OCI-LY1 (cell line): ENCODE results near the gene CLIP2.

Source experiments
- H2AFZ ChIP-seq: fragments of 200-600 bp; sonication (generic), shearing (Covaris generic); 2 replicates; pipeline ENCODE4 v1.6.0; 2014; ENCODE audit warnings: antibody characterized with exemption, mild to moderate bottlenecking, low read length
- H3F3A ChIP-seq: fragments of 200-600 bp; sonication (generic), shearing (Covaris generic); 2 replicates; pipeline ENCODE4 v1.6.0; 2014; ENCODE audit warnings: mild to moderate bottlenecking, antibody characterized with exemption, low read length, moderate library complexity; ENCODE audit not compliant: insufficient read depth
- H3K27ac ChIP-seq: fragments of 200-600 bp; sonication (generic); 2 replicates; pipeline ENCODE4 v1.5.1; 2014; ENCODE audit warnings: low read length, mixed run types, mild to moderate bottlenecking, low read depth; ENCODE audit not compliant: poor library complexity, severe bottlenecking
- H3K27me3 ChIP-seq: fragments of 200-600 bp; sonication (generic); 2 replicates; pipeline ENCODE4 v1.6.0; 2014; ENCODE audit warnings: antibody characterized with exemption, mild to moderate bottlenecking, low read length, moderate library complexity; ENCODE audit not compliant: insufficient read depth
- H3K36me3 ChIP-seq: fragments of 200-600 bp; sonication (generic); 2 replicates; pipeline ENCODE4 v1.6.1; 2014; ENCODE audit warnings: mild to moderate bottlenecking, antibody characterized with exemption, low read length, moderate library complexity, mixed read lengths; ENCODE audit not compliant: insufficient read depth
- H3K4me1 ChIP-seq: fragments of 200-600 bp; sonication (generic); 2 replicates; pipeline ENCODE4 v1.5.1; 2014; ENCODE audit warnings: mild to moderate bottlenecking, low read length, moderate library complexity; ENCODE audit not compliant: insufficient read depth, severe bottlenecking
- H3K4me2 ChIP-seq: fragments of 200-600 bp; sonication (generic), shearing (Covaris generic); 2 replicates; pipeline ENCODE4 v1.6.1; 2014; ENCODE audit warnings: low read length
- H3K4me3 ChIP-seq: fragments of 200-600 bp; sonication (generic); 2 replicates; pipeline ENCODE4 v1.5.1; 2014; ENCODE audit warnings: low read length, low read depth, mild to moderate bottlenecking, mixed read lengths; ENCODE audit not compliant: poor library complexity, severe bottlenecking
- H3K79me2 ChIP-seq: fragments of 200-600 bp; shearing (Covaris generic); 2 replicates; pipeline ENCODE4 v1.6.1; 2016; ENCODE audit warnings: mixed run types, low read length, mixed read lengths; ENCODE audit not compliant: insufficient read depth
- H3K9ac ChIP-seq: fragments of 200-600 bp; sonication (generic), shearing (Covaris generic); 2 replicates; pipeline ENCODE4 v1.6.1; 2014; ENCODE audit warnings: mild to moderate bottlenecking, low read length, mixed read lengths
- H3K9me2 ChIP-seq: fragments of 200-600 bp; sonication (generic), shearing (Covaris generic); 2 replicates; pipeline ENCODE4 v1.6.1; 2014; ENCODE audit warnings: low read depth, mild to moderate bottlenecking, low read length, mixed read lengths
- H3K9me3 ChIP-seq: fragments of 200-600 bp; shearing (Covaris generic); 2 replicates; pipeline ENCODE4 v1.6.1; 2014; ENCODE audit warnings: low read length, mixed read lengths
- H4K20me1 ChIP-seq: fragments of 200-600 bp; sonication (generic), shearing (Covaris generic); 2 replicates; pipeline ENCODE4 v1.6.0; 2016; ENCODE audit warnings: mild to moderate bottlenecking, low read length; ENCODE audit not compliant: insufficient read depth
- EZH2 ChIP-seq: fragments of 200-600 bp; sonication (generic), shearing (Covaris generic); IDR thresholded peaks from 2 replicates; pipeline ENCODE4 v1.8.0; 2017; ENCODE audit warnings: borderline replicate concordance, mixed run types, mild to moderate bottlenecking, antibody characterized with exemption, low read length, moderate library complexity, mixed read lengths
- TF ChIP-seq, protein P1 (sequence below): fragments of 200-600 bp; sonication (generic), shearing (Covaris generic); IDR thresholded peaks from 2 replicates; pipeline ENCODE4 v1.5.1; 2017; ENCODE audit warnings: mild to moderate bottlenecking, antibody characterized with exemption, low read length, moderate library complexity, mixed read lengths

CLIP2 gene

DNA sequence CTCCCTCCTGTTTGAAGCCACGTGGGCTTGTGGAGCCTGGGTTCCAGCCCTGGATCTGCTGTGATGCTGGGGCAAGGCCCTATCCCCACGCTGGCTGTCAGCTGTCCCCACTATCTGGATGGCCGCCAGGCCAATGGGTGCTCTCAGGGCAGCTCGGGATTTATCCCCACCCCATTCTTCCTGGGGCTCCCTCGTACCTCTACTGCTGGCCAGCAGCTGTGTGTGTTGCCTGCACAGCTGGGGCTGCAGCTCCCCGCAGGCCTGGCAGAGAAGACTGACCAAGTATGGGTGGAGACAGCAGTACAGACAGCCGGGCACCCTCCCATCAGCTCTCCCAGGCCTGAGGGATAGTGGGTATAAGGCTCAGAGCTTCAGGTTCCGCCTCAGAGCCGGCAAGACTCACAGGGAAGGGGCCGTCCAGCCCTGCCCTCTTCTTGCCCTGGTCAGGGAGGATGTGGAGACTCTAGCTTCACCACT lies 13.6 kb downstream of the CLIP2 start:
- Histone ChIP-seq H3K4me3 (no peak overlapping the region), H3K9ac (no peak overlapping the region), H3K27ac (no peak overlapping the region), H3K27me3 (peaks cover 4% of the 10 kb centered on the region), H3K4me2 (no peak overlapping the region), H3K4me1 (no peaks in the 10 kb centered on the region), H3F3A (no peaks in the 10 kb centered on the region), H3K79me2 (no peaks in the 10 kb centered on the region), H3K36me3 (no peaks in the 10 kb centered on the region), H4K20me1 (no peaks in the 10 kb centered on the region), H3K9me3 (no peaks in the 10 kb centered on the region), H2AFZ (no peak overlapping the region), H3K9me2 (no peaks in the 10 kb centered on the region)
- TF ChIP-seq EZH2: no peak
- TF ChIP-seq, protein P1, sequence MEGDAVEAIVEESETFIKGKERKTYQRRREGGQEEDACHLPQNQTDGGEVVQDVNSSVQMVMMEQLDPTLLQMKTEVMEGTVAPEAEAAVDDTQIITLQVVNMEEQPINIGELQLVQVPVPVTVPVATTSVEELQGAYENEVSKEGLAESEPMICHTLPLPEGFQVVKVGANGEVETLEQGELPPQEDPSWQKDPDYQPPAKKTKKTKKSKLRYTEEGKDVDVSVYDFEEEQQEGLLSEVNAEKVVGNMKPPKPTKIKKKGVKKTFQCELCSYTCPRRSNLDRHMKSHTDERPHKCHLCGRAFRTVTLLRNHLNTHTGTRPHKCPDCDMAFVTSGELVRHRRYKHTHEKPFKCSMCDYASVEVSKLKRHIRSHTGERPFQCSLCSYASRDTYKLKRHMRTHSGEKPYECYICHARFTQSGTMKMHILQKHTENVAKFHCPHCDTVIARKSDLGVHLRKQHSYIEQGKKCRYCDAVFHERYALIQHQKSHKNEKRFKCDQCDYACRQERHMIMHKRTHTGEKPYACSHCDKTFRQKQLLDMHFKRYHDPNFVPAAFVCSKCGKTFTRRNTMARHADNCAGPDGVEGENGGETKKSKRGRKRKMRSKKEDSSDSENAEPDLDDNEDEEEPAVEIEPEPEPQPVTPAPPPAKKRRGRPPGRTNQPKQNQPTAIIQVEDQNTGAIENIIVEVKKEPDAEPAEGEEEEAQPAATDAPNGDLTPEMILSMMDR: no peak

DNA sequence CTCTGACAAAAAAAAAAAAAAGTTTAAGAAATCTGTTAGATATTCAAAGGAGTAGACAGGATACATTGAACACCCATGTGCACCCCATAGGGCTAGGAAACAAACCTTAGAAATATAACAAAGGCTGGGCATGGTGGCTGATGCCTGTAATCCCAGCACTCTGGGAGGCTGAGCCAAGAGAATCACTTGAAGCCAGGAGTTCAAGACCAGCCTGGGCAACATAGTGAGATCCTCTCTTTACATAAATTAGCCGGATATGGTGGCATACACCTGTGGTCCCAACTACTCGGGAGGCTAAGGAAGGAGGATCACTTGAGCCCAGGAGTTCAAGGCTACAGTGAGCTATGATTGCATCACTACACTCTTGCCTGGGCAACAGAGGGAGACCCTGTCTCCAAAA lies 15.3 kb downstream of the CLIP2 start:
- Histone ChIP-seq H3K9ac (no peak overlapping the region), H4K20me1 (no peaks in the 10 kb centered on the region), H3K27ac (no peak overlapping the region), H3K4me1 (no peaks in the 10 kb centered on the region), H3K9me3 (no peaks in the 10 kb centered on the region), H3K4me2 (no peak overlapping the region), H3F3A (no peaks in the 10 kb centered on the region), H3K4me3 (no peak overlapping the region), H3K36me3 (no peaks in the 10 kb centered on the region), H3K27me3 (peaks cover 4% of the 10 kb centered on the region), H3K9me2 (no peaks in the 10 kb centered on the region), H3K79me2 (no peaks in the 10 kb centered on the region), H2AFZ (no peak overlapping the region)
- TF ChIP-seq, protein P1: no peak
- no peak for TF ChIP-seq EZH2

DNA sequence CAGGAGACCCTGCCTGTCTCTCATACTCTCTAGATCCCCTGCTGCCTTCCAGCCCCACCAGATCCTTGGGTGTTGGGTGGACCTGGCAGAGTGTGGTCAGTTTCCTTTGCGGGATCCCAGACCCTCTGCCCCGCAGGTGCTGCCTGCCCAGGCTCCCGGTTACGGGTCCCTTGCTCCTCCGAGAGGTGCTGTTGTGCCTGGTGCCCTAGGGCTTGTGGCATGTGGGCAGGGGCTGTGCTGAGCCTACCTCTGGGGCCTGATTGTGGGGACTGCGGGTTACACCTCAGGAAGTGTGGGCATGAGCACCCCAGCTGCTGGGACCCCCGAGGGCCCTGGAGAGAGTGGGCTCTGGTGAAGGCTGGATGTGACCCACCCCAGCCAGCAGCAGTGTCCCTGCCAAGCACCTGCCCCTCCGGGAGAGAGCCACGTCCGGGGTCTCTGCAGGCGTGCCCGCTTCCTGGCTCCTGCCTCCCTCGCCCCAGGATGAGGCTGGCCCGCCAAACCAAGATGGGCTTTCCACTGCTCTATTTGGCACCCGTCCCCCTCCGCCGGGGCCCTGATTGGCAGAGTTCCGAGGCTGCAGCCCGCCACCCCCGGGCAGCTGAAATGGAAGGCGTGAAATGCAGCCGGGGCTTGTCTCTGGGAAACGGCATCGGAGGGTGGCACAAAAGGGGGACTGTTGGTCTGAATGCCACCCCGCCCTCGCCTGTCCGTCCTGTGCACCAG lies 17.0 kb downstream of the CLIP2 start:
- no peak overlapping the region for H3K9ac ChIP-seq

More for the DNA sequence above, 17.0 kb downstream of the CLIP2 start:
- no peaks in the 10 kb centered on the region; the same call in 1 of the 2 replicates for H3K36me3 ChIP-seq
- H3K4me3 ChIP-seq: no peak overlapping the region
- H3F3A ChIP-seq: no peaks in the 10 kb centered on the region
- no peaks in the 10 kb centered on the region for H3K9me2 ChIP-seq
- H3K27me3 ChIP-seq: peaks cover 6% of the 10 kb centered on the region
- H2AFZ ChIP-seq: no peak overlapping the region
- H3K4me1 ChIP-seq: no peaks in the 10 kb centered on the region
- no peak for TF ChIP-seq EZH2
- TF ChIP-seq, protein P1: no peak
- no peaks in the 10 kb centered on the region for H4K20me1 ChIP-seq
- no peaks in the 10 kb centered on the region for H3K79me2 ChIP-seq
- H3K4me2 ChIP-seq: no peak overlapping the region
- no peak overlapping the region for H3K27ac ChIP-seq
- H3K9me3 ChIP-seq: no peaks in the 10 kb centered on the region
